ENCODE results near the gene RASGEF1B. TPM values are rescaled to one million over a fixed set of nuclear protein-coding genes. Genes with fewer than 3 reads are reported as not detected.

Gene RASGEF1B
- polyA plus RNA-seq, 2 of the 4 experiments (the other 2 are of a cell fraction): 0.16 TPM; not detected in 1

DNA sequence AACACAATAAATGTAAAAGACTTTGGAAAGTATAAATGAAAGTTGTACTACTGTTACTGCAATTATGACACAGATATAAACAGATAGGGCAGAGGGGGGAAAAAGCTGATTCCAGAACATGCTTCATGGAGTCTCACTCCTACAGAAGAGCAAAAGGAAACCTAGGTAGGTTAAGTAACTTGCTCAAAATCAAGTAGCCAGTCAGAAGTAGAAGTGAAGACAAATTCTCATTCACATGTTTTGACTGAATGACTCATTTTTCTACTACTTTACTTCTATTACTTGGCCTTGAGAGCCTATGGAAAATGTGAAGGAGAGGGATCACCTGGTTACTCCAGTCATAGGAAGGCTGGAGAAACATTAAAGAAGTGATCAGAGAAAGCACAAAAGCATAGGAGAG, 23.6 kb upstream of the RASGEF1B start:
- no peak for FAIRE-seq
- Histone ChIP-seq H3K4me1 (no peaks in the 10 kb centered on the region), H3K4me3 (no peak overlapping the region), H3K9me3 (no peaks in the 10 kb centered on the region), H3K27ac (no peak overlapping the region), H3K4me2 (no peak overlapping the region)
- TF ChIP-seq, protein P1, sequence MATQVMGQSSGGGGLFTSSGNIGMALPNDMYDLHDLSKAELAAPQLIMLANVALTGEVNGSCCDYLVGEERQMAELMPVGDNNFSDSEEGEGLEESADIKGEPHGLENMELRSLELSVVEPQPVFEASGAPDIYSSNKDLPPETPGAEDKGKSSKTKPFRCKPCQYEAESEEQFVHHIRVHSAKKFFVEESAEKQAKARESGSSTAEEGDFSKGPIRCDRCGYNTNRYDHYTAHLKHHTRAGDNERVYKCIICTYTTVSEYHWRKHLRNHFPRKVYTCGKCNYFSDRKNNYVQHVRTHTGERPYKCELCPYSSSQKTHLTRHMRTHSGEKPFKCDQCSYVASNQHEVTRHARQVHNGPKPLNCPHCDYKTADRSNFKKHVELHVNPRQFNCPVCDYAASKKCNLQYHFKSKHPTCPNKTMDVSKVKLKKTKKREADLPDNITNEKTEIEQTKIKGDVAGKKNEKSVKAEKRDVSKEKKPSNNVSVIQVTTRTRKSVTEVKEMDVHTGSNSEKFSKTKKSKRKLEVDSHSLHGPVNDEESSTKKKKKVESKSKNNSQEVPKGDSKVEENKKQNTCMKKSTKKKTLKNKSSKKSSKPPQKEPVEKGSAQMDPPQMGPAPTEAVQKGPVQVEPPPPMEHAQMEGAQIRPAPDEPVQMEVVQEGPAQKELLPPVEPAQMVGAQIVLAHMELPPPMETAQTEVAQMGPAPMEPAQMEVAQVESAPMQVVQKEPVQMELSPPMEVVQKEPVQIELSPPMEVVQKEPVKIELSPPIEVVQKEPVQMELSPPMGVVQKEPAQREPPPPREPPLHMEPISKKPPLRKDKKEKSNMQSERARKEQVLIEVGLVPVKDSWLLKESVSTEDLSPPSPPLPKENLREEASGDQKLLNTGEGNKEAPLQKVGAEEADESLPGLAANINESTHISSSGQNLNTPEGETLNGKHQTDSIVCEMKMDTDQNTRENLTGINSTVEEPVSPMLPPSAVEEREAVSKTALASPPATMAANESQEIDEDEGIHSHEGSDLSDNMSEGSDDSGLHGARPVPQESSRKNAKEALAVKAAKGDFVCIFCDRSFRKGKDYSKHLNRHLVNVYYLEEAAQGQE (IDR thresholded peaks at IDR 0.05): no peak
- TF ChIP-seq, protein P2, sequence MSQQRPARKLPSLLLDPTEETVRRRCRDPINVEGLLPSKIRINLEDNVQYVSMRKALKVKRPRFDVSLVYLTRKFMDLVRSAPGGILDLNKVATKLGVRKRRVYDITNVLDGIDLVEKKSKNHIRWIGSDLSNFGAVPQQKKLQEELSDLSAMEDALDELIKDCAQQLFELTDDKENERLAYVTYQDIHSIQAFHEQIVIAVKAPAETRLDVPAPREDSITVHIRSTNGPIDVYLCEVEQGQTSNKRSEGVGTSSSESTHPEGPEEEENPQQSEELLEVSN (IDR thresholded peaks at IDR 0.05; ENCODE audit: borderline replicate concordance, low read depth): no peak
- TF ChIP-seq HOXB13 (CRISPR knock-in tag; IDR thresholded peaks at IDR 0.05; ENCODE audit: low read depth) (no peak), BHLHE40 (IDR thresholded peaks at IDR 0.05; ENCODE audit: low read depth, low read length) (no peak), ZFP36 (IDR thresholded peaks at IDR 0.05; ENCODE audit: borderline replicate concordance, partially characterized antibody) (no peak), MAFK (IDR thresholded peaks at IDR 0.05; ENCODE audit: partially characterized antibody) (no peak), ZNF302 (CRISPR knock-in tag; IDR thresholded peaks at IDR 0.05) (no peak), RNF2 (IDR thresholded peaks at IDR 0.05; ENCODE audit: borderline replicate concordance, low read depth) (no peak), TP53 (CRISPR knock-in tag; IDR thresholded peaks at IDR 0.05) (no peak), HEYL (CRISPR knock-in tag; IDR thresholded peaks at IDR 0.05) (no peak), GATA3 (IDR thresholded peaks at IDR 0.05; ENCODE audit: borderline replicate concordance) (no peak)
- TF ChIP-seq, protein P3, sequence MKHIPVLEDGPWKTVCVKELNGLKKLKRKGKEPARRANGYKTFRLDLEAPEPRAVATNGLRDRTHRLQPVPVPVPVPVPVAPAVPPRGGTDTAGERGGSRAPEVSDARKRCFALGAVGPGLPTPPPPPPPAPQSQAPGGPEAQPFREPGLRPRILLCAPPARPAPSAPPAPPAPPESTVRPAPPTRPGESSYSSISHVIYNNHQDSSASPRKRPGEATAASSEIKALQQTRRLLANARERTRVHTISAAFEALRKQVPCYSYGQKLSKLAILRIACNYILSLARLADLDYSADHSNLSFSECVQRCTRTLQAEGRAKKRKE (CRISPR knock-in tag; IDR thresholded peaks at IDR 0.05; ENCODE audit: low read depth): no peak
- ChIA-PET POLR2A (no interaction called here), CTCF (no interaction called here)
- DNase-seq (ENCODE audit: low read depth in 1 of 2, low spot score in 1 of 2): no peak
- no peak for ATAC-seq

DNA sequence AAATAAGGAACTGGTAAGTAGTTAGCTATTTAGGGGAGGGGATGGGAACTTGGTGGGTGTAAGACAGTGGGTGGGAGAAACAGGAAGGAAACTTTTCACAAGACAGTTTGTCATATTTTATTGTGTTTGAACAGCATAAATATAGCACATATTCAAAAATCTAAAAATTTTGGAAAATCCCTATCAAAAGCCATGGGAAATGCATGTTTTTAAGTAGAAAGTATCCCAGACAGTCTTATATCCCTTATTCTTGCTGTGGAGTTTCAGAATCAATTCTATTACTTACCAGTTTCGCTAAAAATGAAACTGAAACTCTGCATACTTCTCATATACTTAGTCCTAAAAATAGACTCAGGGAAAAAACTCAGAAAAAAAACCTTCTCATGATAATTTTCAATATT, 22.3 kb upstream of the RASGEF1B start:
- 0% methylated on average over 1 of the region's 1 CpG for WGBS (ENCODE audit: missing lambda C conversion rate)

DNA sequence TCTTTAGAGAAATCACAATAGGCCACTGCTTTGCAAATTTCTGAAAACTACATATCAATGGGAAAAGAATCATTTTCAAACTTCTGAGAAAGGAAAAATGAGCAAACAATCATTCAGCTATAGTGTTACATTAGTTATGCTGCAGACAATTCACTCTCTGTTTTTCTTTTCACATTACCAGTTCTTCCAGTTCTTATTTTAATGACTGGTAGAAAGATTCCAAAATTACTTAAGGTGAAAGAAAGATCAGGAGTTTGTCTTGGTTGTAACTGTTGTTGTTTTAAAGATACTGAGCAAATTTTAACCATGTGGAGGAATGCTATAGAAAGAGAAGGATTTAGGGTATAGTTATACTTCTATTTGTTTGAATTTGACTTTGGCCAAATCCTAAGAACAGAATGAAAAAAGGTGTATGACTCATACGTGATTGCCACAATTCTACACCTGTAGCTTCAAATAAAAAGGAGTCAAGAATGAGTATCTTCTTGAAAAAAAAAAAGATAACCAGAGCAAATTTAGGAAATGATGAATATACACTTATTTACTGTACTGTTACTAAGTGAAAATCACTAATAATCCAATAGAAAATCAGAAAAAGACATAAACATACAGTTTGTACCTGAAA, 21.0 kb upstream of the RASGEF1B start:
- ChIA-PET CTCF (interaction anchor here (0.7 to 1.1 kb wide), 2 partner anchors 52 to 776 kb away, joined by 3 read pairs; no protein-coding TSS in a partner anchor), POLR2A (no interaction called here)
- Histone ChIP-seq H3K27ac (no peak overlapping the region), H3K4me1 (no peaks in the 10 kb centered on the region), H3K9me3 (no peaks in the 10 kb centered on the region), H3K4me2 (no peak overlapping the region), H3K4me3 (no peak overlapping the region)
- TF ChIP-seq FOSB (CRISPR knock-in tag; IDR thresholded peaks at IDR 0.05) (no peak), HDAC2 (IDR thresholded peaks at IDR 0.05) (no peak), ZFP36 (IDR thresholded peaks at IDR 0.05; ENCODE audit: borderline replicate concordance, partially characterized antibody) (no peak), NR3C1 (IDR thresholded peaks at IDR 0.05) (no peak), TFCP2L1 (CRISPR knock-in tag; IDR thresholded peaks at IDR 0.05) (no peak), MYC (IDR thresholded peaks at IDR 0.05; ENCODE audit: borderline replicate concordance, low read length) (no peak), CHD4 (IDR thresholded peaks at IDR 0.05; ENCODE audit: borderline replicate concordance) (no peak), RCOR1 (IDR thresholded peaks at IDR 0.05; ENCODE audit: low read depth, low read length) (no peak)
- ATAC-seq: no peak
- no peak for FAIRE-seq
- 21% methylated on average over 1 of the region's 1 CpG for WGBS (ENCODE audit: missing lambda C conversion rate)
- no peak for DNase-seq (ENCODE audit: low read depth in 1 of 2, low spot score in 1 of 2)

More for the DNA sequence above, 22.3 kb upstream of the RASGEF1B start:
- CTCF ChIA-PET: interaction anchor here (1.1 kb wide), 1 partner anchor 53 kb away, joined by 3 read pairs; no protein-coding TSS in a partner anchor
- H3K9me3 ChIP-seq: no peaks in the 10 kb centered on the region
- no peak for ATAC-seq
- H3K27ac ChIP-seq: no peak overlapping the region
- no peak for DNase-seq (ENCODE audit: low read depth in 1 of 2, low spot score in 1 of 2)
- TF ChIP-seq, protein P4, sequence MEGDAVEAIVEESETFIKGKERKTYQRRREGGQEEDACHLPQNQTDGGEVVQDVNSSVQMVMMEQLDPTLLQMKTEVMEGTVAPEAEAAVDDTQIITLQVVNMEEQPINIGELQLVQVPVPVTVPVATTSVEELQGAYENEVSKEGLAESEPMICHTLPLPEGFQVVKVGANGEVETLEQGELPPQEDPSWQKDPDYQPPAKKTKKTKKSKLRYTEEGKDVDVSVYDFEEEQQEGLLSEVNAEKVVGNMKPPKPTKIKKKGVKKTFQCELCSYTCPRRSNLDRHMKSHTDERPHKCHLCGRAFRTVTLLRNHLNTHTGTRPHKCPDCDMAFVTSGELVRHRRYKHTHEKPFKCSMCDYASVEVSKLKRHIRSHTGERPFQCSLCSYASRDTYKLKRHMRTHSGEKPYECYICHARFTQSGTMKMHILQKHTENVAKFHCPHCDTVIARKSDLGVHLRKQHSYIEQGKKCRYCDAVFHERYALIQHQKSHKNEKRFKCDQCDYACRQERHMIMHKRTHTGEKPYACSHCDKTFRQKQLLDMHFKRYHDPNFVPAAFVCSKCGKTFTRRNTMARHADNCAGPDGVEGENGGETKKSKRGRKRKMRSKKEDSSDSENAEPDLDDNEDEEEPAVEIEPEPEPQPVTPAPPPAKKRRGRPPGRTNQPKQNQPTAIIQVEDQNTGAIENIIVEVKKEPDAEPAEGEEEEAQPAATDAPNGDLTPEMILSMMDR (IDR thresholded peaks at IDR 0.05): no peak
- H3K4me2 ChIP-seq: no peak overlapping the region
- H3K4me1 ChIP-seq: no peaks in the 10 kb centered on the region
- no peak overlapping the region for H3K4me3 ChIP-seq
- FAIRE-seq: no peak
- POLR2A ChIA-PET: no interaction called here

All from A549 (cell line).